OCI-LY7 (cell line): ENCODE data around the gene CPLANE1.

Experiments
- EZH2phosphoT487 ChIP-seq: fragments of 200-600 bp; sonication (generic); IDR thresholded peaks from 2 replicates; pipeline ENCODE4 v1.6.1; 2018; ENCODE audit warnings: low read depth, borderline replicate concordance, mild to moderate bottlenecking, mixed run types, antibody characterized with exemption, low read length, moderate library complexity, mixed read lengths
- TF ChIP-seq, protein P1 (sequence below): fragments of 200-600 bp; sonication (generic); conservative IDR thresholded peaks from 2 replicates; pipeline ENCODE4 v1.5.1; 2014; ENCODE audit warnings: mild to moderate bottlenecking, antibody characterized with exemption, low read length, moderate library complexity, mixed read lengths

- TF ChIP-seq, protein P1, sequence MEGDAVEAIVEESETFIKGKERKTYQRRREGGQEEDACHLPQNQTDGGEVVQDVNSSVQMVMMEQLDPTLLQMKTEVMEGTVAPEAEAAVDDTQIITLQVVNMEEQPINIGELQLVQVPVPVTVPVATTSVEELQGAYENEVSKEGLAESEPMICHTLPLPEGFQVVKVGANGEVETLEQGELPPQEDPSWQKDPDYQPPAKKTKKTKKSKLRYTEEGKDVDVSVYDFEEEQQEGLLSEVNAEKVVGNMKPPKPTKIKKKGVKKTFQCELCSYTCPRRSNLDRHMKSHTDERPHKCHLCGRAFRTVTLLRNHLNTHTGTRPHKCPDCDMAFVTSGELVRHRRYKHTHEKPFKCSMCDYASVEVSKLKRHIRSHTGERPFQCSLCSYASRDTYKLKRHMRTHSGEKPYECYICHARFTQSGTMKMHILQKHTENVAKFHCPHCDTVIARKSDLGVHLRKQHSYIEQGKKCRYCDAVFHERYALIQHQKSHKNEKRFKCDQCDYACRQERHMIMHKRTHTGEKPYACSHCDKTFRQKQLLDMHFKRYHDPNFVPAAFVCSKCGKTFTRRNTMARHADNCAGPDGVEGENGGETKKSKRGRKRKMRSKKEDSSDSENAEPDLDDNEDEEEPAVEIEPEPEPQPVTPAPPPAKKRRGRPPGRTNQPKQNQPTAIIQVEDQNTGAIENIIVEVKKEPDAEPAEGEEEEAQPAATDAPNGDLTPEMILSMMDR, result no peak
- no peak for TF ChIP-seq EZH2phosphoT487
Measured at GRCh38 chr5:37247036-37247435, 2.1 kb downstream of the CPLANE1 start.
